Skin of body (tissue), 2 donors: ENCODE measurements around the gene FLNB. TPM values are rescaled to one million over a fixed set of nuclear protein-coding genes. Genes with fewer than 3 reads are reported as not detected.

ENCODE experiments used
- DNase-seq: peaks from one replicate; lab custom pipeline; 2025; lab: John Stamatoyannopoulos, UW
- total RNA-seq: library from RNA; depleted of rRNA; stranded (reverse); fragments of >200 nt; gene quantifications from one replicate; pipeline ENCODE4 v1.2.3, GENCODE V29; 2014

FLNB gene
- total RNA-seq, 1 donor from 2014 or later: 136 TPM

- no peak for DNase-seq
These were observed 66.0 kb downstream of the FLNB start for GRCh38 chr3:58074116-58074715.

GRCh38 chr3:58074997-58075396, 66.8 kb downstream of the FLNB start:
- no peak for DNase-seq

GRCh38 chr3:58077596-58078285, 69.5 kb downstream of the FLNB start:
- DNase-seq: no peak

- no peak for DNase-seq
These were observed 70.4 kb downstream of the FLNB start for GRCh38 chr3:58078610-58079009.

- no peak for DNase-seq
These were observed 71.6 kb downstream of the FLNB start for GRCh38 chr3:58079773-58080172.

GRCh38 chr3:58082047-58082446, 73.8 kb downstream of the FLNB start:
- DNase-seq: peak; percentile 15

- DNase-seq: no peak
These were observed 75.9 kb downstream of the FLNB start for GRCh38 chr3:58084166-58084565.

GRCh38 chr3:58084788-58085543, 76.7 kb downstream of the FLNB start:
- DNase-seq: no peak

- no peak for DNase-seq
These were observed 77.4 kb downstream of the FLNB start for GRCh38 chr3:58085616-58086015.

GRCh38 chr3:58088501-58088900, 80.3 kb downstream of the FLNB start:
- no peak for DNase-seq

- no peak for DNase-seq
These were observed 82.1 kb downstream of the FLNB start for GRCh38 chr3:58090351-58090750.

GRCh38 chr3:58092521-58092920, 84.3 kb downstream of the FLNB start:
- peak; percentile 73 for DNase-seq

- DNase-seq: no peak
These were observed 85.5 kb downstream of the FLNB start for GRCh38 chr3:58093574-58094195.

GRCh38 chr3:58094657-58095056, 86.4 kb downstream of the FLNB start:
- no peak for DNase-seq

- DNase-seq: no peak
These were observed 87.4 kb downstream of the FLNB start for GRCh38 chr3:58095603-58096138.

GRCh38 chr3:58098531-58098930, 90.3 kb downstream of the FLNB start:
- no peak for DNase-seq

GRCh38 chr3:58099865-58100264, 91.6 kb downstream of the FLNB start:
- peak; percentile 5 for DNase-seq

GRCh38 chr3:58101499-58102389, 93.5 kb downstream of the FLNB start:
- no peak for DNase-seq

GRCh38 chr3:58102390-58102750, 94.1 kb downstream of the FLNB start:
- no peak for DNase-seq

- no peak for DNase-seq
These were observed 94.8 kb downstream of the FLNB start for GRCh38 chr3:58102976-58103451.

- no peak for DNase-seq
These were observed 95.9 kb downstream of the FLNB start for GRCh38 chr3:58104151-58104550.
